OCI-LY3 (cell line): Measurements from ENCODE around the gene SLC2A13.

ENCODE experiments used
- EZH2phosphoT487 ChIP-seq: fragments of 200-600 bp; shearing (Covaris generic); IDR thresholded peaks from 2 replicates; pipeline ENCODE4 v1.6.1; 2018; ENCODE audit warnings: antibody characterized with exemption, mixed run types, low read depth
- TF ChIP-seq, protein P1 (sequence below): fragments of 200-600, 300-600 bp; sonication (generic); IDR thresholded peaks from 2 replicates; pipeline ENCODE4 v1.5.1; 2014; ENCODE audit warnings: antibody characterized with exemption, low read length, low read depth

DNA sequence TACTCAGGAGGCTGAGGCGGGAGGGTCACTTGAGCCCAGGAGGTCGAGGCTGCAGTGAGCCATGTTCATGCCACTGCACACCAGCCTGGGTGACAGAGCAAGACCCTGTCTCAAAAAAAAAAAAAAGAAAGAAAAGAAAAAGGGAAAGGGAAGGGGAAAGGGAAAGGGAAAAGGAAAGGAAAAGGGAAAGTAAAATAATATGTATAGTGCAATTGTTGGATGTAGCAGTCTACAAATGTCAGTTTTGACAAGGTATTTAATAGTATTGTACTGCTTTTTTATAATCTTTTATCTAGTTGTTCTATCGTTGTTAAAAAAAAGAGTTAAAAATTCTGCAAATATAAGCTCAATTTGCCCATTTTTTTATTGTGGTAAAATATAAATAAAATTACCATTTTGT, 67.3 kb downstream of the SLC2A13 start:
- TF ChIP-seq, protein P1, sequence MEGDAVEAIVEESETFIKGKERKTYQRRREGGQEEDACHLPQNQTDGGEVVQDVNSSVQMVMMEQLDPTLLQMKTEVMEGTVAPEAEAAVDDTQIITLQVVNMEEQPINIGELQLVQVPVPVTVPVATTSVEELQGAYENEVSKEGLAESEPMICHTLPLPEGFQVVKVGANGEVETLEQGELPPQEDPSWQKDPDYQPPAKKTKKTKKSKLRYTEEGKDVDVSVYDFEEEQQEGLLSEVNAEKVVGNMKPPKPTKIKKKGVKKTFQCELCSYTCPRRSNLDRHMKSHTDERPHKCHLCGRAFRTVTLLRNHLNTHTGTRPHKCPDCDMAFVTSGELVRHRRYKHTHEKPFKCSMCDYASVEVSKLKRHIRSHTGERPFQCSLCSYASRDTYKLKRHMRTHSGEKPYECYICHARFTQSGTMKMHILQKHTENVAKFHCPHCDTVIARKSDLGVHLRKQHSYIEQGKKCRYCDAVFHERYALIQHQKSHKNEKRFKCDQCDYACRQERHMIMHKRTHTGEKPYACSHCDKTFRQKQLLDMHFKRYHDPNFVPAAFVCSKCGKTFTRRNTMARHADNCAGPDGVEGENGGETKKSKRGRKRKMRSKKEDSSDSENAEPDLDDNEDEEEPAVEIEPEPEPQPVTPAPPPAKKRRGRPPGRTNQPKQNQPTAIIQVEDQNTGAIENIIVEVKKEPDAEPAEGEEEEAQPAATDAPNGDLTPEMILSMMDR = no peak
- TF ChIP-seq EZH2phosphoT487 = no peak
